GM13977 (cell line): ENCODE measurements around the gene ZBTB44.

Experiments
- DNase-seq: peaks from one replicate; pipeline ENCODE4 v3.0.0; 2012; ENCODE audit warnings: low spot score
- in situ Hi-C: fragments of 300-500 bp; cut with MboI; formaldehyde crosslinking; loops from one replicate; pipeline ENCODE4 v1.12.0; 2022; ENCODE audit warnings: low sequenced_read_pairs, low pct_unique_long_range_greater_than_20kb, mixed read lengths, inconsistent platforms; ENCODE audit not compliant: unreplicated experiment
- TF ChIP-seq, protein P1 (sequence below): IDR thresholded peaks from 2 replicates; pipeline ENCODE4 v1.5.1; 2012; ENCODE audit warnings: mild to moderate bottlenecking, control low read depth; ENCODE audit not compliant: insufficient read depth; ENCODE audit errors: extremely low read depth, missing control alignments

The ZBTB44 gene

DNA sequence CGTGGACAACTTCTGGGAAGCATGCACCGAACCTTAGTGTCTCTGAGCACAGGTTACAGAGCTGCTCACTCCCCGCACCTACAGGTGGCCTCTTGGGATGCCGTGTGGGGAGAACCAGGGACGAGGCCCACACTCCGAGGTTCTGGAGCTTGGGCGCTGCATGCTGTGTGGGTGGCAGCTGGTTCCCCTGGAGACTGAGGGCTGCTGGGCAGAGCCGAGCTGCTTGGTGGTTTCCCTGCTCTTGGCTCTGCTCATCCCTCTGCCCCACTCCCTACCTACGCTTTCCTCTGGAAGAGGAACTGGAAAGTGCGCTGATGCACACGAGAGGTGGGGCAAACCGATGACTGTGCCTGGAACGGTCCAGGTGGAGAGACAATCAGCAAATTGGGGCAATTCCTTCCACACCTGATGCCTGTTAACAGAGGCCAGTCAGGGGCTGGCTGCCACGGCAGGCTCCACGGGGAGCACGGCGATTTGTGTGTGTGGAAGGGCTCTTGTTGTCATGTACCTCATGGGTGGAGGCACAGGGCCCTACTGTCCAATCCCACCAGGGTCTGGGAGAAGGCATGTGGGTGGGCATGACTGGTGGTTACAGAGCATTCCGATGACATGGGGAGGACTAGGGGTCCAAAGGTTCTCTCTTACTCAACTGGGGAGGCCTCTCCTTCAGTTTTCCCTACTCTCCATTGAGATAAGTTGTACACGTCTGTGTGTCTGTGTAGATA is 94.2 kb downstream of the ZBTB44 start:
- no peak for DNase-seq
- TF ChIP-seq, protein P1, sequence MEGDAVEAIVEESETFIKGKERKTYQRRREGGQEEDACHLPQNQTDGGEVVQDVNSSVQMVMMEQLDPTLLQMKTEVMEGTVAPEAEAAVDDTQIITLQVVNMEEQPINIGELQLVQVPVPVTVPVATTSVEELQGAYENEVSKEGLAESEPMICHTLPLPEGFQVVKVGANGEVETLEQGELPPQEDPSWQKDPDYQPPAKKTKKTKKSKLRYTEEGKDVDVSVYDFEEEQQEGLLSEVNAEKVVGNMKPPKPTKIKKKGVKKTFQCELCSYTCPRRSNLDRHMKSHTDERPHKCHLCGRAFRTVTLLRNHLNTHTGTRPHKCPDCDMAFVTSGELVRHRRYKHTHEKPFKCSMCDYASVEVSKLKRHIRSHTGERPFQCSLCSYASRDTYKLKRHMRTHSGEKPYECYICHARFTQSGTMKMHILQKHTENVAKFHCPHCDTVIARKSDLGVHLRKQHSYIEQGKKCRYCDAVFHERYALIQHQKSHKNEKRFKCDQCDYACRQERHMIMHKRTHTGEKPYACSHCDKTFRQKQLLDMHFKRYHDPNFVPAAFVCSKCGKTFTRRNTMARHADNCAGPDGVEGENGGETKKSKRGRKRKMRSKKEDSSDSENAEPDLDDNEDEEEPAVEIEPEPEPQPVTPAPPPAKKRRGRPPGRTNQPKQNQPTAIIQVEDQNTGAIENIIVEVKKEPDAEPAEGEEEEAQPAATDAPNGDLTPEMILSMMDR: no peak
- in situ Hi-C loops: loop anchor here (25.0 kb wide), 2 partner anchors 192 to 642 kb away; no protein-coding TSS in a partner anchor

DNA sequence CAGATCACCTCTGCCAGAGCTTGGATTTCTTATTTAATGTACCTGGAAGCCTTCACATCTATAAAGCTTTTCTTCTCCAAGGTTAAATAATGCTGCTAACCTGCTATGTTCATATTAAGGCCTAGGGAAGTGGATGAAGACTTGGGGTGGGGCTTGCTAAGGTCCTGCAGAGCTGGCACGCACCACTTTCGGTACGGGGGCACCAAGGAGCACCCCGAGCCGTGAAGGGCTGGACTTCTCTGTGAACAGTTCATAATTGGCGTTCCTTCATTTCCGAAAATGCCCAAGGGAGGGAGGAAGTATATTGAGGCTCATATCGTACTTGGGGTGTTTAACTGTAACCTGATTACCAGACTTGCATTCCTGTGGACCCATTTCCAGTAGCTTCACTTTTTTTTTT is 95.6 kb downstream of the ZBTB44 start:
- in situ Hi-C loops: loop anchor here (25.0 kb wide), 2 partner anchors 193 to 643 kb away; no protein-coding TSS in a partner anchor

DNA sequence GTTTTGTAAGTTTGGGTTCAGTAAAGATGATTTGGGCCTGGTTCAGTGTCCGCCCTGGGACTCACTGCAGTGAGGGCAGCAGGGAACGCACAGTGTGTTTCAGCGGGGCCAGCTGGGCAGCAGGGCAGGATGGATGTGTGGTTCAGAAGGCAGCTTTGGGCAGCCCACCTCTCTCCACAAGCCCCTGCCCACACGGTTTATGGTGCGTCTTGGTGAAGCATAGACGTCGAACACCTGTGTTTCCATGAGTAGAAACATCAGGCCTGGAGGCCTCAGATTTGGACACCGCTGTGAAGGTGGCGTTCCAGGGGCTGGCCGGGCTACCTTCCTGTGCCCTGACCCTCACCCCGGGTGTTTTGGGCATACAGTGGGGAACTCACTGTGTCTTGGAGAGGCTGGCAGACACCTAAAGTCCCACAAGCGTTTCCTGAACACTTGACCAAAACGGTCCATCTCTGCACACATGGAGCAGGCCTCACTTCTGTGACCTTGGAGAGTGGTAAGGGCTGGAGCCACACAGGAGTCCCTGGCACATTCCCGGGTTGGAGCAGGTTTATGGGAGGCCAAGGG is 96.1 kb downstream of the ZBTB44 start:
- TF ChIP-seq, protein P1: no peak

More for the DNA sequence above, 95.6 kb downstream of the ZBTB44 start:
- TF ChIP-seq, protein P1: no peak
- DNase-seq: no peak

DNA sequence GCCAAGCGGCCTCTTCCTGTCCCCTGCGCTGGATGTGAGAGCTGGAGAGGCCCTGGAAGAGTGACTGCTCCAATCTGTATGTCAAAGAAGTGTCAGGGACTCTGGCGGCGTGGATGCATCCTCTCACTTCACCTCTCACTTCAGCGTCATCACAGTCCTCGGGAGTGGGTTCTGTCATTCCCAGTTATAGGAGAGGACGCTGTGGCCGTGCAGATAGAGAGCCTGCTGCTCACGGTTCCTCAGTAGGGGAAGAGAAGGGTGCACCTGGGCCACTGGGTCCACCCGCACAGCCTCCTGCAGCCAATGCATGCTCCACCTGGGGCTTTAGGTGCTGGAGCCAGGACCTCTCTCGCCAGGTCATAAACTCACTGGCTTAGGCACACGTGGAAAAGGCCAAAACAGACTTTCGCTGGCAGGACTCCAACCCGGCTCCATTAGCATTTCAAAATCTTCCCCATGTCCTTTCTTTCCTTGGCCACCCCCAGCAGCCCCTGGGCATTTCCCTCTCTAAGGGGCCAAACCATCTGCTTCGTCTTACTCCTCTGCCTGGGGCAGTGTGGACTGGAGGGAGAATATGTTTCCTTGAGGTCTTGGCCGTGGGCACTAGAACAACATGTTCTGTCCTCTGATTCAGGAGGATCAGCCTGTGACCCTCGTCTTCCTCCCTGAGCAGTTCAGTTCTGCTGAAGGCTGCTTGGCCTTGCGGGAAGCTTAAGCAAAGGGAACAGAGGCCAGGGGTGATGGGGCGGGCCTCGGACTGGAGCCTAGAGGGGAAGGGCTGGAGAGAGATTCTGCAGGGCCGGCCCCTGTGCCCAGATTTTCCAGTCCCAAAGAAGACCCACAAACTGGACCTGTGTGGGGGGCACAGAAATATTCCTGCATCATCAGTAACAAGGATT is 97.3 kb downstream of the ZBTB44 start:
- in situ Hi-C loops: loop anchor here (25.0 kb wide), 2 partner anchors 195 to 645 kb away; no protein-coding TSS in a partner anchor

More for the DNA sequence above, 96.1 kb downstream of the ZBTB44 start:
- in situ Hi-C loops: loop anchor here (25.0 kb wide), 2 partner anchors 194 to 644 kb away; no protein-coding TSS in a partner anchor
- DNase-seq: no peak

DNA sequence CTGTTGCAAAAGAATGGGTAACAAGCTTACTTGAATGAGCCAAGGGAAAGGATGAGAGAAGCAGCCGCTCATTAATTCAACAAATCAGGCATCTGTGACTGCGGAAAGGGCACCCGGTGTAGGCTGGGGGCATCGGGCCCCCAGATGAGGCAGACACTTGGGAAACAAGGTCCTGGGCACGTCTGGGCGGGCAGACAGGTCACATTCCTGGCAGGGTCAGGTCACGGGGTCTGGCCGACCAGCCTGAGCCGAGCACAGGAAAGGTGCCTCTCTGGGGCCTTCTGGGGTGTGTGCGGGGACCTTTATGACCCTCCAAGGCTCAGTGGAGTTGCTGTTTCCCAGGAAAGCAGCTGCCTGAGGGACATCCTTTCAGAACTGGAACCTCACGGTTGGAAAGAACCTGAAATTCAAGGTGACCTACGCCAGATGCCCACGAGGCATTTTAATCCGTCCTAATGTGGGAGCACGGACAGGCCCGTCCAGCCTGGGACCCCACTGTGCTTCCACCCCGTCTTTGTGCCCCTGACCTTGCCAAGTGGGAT is 98.1 kb downstream of the ZBTB44 start:
- in situ Hi-C loops: loop anchor here (25.0 kb wide), 2 partner anchors 196 to 646 kb away; no protein-coding TSS in a partner anchor
- no peak for DNase-seq
- TF ChIP-seq, protein P1: no peak

More for the DNA sequence above, 97.3 kb downstream of the ZBTB44 start:
- TF ChIP-seq, protein P1: no peak
- no peak for DNase-seq

DNA sequence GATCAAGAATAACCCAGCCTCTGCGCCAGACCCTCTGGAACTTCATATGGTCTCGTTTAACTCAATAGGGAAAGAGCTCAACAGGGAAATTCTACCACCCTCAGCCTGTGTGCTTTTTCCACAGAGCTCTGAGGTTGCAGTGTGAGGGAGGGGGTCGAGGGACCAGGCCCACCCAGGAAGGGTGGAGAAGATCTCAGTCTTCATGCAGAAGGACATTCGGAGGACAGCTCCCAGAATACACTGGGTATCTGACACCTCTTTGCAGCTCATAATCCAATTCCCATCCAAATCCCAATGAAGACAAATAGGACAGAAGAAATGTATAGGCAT is 98.5 kb downstream of the ZBTB44 start:
- TF ChIP-seq, protein P1: no peak
- in situ Hi-C loops: loop anchor here (25.0 kb wide), 2 partner anchors 196 to 646 kb away; no protein-coding TSS in a partner anchor
- DNase-seq: no peak
